Activated T-helper 2 cell treated with anti-CD3 and anti-CD28 coated beads, Interferon-gamma antibody, Interleukin-2, Interleukin-4, amounts not matched to agents 10 μg/mL and 5 μg/mL and 100 μg/mL, durations not matched to agents 14 hours and 24 hours and 36 hours (primary cell): ENCODE results near the gene GPD1. TPM values are rescaled to one million over a fixed set of nuclear protein-coding genes. Genes with fewer than 3 reads are reported as not detected.
"Not testable (repeated sequence)": the region's sequence is repeated elsewhere in the genome, so short reads cannot be mapped to it uniquely, and the experiment has no call there.

Source experiments
- DNase-seq: peaks from one replicate; pipeline ENCODE4 v3.0.0; 2021; ENCODE audit warnings: low spot score
- H3K27ac Mint-ChIP-seq: one replicate; pipeline ENCODE4 v1.8.0; 2021; ENCODE audit warnings: mixed read lengths
- H3K27me3 Mint-ChIP-seq: one replicate; pipeline ENCODE4 v1.8.0; 2021; ENCODE audit warnings: low read depth, mixed read lengths
- H3K36me3 Mint-ChIP-seq: one replicate; pipeline ENCODE4 v1.8.0; 2021; ENCODE audit warnings: low read depth, mixed read lengths
- H3K4me1 Mint-ChIP-seq: one replicate; pipeline ENCODE4 v1.8.0; 2021; ENCODE audit warnings: low read depth, mixed read lengths
- H3K4me3 Mint-ChIP-seq: one replicate; pipeline ENCODE4 v1.8.0; 2021; ENCODE audit warnings: low read depth, mild to moderate bottlenecking, moderate library complexity, mixed read lengths
- H3K9me3 Mint-ChIP-seq: one replicate; pipeline ENCODE4 v1.8.0; 2021; ENCODE audit warnings: mixed read lengths
- intact Hi-C: fragments of 100-400 bp; cut with micrococcal nuclease; formaldehyde crosslinking; loops from one replicate; pipeline ENCODE4 v1.15.1; 2023
- total RNA-seq: library from RNA; stranded (reverse); gene quantifications from 2 replicates; pipeline ENCODE4 v1.2.3, GENCODE V29; 2022

GPD1 gene
- total RNA-seq, 1 donor from 2014 or later = 0.87 TPM

DNA sequence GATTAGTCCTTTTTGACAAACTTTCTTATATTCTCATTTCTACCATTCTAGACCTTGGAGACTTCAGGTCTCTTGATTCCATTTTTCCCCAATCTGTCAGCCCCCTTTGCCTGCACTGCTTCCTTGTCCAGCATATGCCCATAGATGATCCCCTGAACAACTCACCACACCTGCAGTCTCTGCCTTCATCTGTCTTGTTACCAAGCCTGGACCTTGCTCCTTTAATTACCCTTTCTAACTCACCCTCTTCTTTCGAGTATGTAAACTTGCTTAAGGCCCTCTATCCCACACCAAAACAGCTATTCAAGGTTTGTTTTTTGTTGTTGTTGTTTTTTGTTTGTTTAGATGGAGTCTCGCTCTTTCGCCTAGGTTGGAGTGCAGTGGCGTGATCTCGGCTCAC lies 17.8 kb downstream of the GPD1 start:
- Mint-ChIP-seq H3K4me1 (peaks cover 11% of the 10 kb centered on the region), H3K27ac (no peak overlapping the region), H3K4me3 (no peak overlapping the region), H3K9me3 (no peaks in the 10 kb centered on the region), H3K36me3 (peaks cover 61% of the 10 kb centered on the region), H3K27me3 (no peaks in the 10 kb centered on the region)
- intact Hi-C loops = no loop called here
- DNase-seq = no peak

DNA sequence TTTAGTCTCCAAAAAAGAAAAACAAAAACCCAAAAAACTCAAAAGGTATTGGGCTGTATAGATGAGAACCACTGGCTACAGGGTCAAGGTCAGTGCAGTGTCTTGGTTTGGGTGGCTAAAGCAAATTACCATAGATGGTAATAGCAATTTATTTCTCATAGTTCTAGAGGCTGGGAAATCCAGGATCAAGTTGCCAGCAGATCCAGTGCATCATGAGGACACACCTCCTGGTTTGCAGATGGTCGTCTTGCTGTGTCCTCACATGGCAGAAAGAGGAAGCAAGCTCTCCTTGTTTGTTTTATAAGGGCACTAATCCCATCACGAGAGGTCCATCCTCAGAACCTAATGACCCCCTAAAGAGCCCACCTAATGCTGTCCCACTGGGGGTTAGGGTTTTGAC lies 19.4 kb downstream of the GPD1 start:
- DNase-seq = no peak
- Mint-ChIP-seq H3K4me3 (no peak overlapping the region), H3K27ac (no peak overlapping the region), H3K36me3 (peaks cover 68% of the 10 kb centered on the region), H3K9me3 (no peaks in the 10 kb centered on the region), H3K27me3 (no peaks in the 10 kb centered on the region), H3K4me1 (peaks cover 11% of the 10 kb centered on the region)
- intact Hi-C loops = no loop called here

DNA sequence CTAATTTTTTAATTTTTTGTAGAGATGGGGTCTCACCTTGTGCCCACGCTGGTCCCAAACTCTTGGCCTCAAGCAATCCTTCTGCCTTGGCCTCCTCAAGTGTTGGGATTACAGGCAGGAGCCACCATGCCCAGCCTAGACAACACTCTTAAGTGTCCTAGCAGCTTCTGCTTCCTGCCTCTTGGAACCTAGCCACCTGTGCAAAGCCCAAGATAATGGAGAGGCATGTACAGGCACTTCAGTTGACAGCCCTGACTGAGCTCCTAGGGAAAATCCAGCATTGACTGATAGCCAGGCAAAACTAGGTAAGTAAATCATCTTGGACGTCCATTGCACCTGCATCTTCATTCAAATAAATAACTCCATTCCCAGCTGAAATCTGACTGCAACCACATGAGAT lies 23.7 kb downstream of the GPD1 start:
- Mint-ChIP-seq H3K36me3 (peaks cover 76% of the 10 kb centered on the region), H3K27me3 (no peaks in the 10 kb centered on the region), H3K27ac (no peak overlapping the region), H3K4me3 (no peak overlapping the region), H3K9me3 (no peaks in the 10 kb centered on the region), H3K4me1 (peaks cover 11% of the 10 kb centered on the region)
- DNase-seq = no peak
- intact Hi-C loops = no loop called here

DNA sequence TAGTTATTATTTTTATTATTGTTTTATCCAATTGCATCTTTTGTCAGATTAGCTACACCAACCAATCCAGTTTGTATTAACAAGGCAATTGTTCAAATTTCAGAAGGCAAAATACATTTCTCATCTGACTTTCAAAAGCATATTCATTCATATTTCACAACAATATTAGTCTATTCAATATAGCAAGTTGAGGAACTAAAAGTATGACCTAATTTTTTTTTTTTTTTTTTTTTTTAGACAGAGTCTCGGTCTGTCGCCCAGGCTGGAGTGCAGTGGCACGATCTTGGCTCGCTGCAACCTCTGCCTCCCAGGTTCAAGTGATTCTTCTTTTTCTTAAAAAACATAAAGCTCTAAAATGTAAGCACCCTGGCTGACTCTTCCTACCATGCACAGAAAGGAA lies 25.5 kb downstream of the GPD1 start:
- Mint-ChIP-seq H3K9me3 (no peaks in the 10 kb centered on the region), H3K4me3 (no peak overlapping the region), H3K27ac (no peak overlapping the region), H3K36me3 (peaks cover 76% of the 10 kb centered on the region), H3K27me3 (no peaks in the 10 kb centered on the region), H3K4me1 (peaks cover 14% of the 10 kb centered on the region)
- DNase-seq = no peak
- intact Hi-C loops = no loop called here

DNA sequence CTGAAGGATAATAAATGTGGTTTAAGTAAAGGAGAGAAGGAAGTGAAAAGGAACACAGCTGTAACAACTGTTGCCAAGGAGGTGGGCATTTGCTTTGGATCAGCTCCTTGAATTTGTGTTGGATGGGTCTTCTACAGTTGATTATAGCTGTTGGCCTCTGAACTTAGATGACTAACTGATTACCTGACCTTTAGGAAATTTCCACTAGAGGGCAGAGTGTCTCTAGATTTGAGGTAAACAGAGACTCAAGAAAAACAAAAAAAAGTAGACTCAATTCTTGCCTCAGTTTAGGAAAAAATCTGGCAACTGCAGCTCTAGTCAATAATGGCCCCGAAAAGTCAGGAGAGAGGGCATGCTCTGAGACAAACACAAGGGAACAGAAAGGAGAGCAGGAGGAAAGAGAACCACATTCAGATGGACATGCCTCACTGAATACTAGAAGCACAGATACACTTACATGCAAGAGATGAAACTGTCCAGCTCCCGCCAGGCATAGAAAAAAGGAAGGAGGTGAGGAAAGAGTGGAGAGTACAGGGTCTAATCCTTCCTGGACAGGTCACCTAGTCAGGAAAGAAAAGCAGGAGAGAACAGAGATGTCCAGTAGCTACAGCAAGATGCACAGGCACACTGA lies 28.8 kb downstream of the GPD1 start:
- DNase-seq = no peak
- H3K9me3 Mint-ChIP-seq = no peaks in the 10 kb centered on the region
- peak overlapping the region; percentile 44 for H3K27ac Mint-ChIP-seq
- H3K36me3 Mint-ChIP-seq = peaks cover 75% of the 10 kb centered on the region
- peaks cover 10% of the 10 kb centered on the region for H3K4me1 Mint-ChIP-seq
- H3K4me3 Mint-ChIP-seq = no peak overlapping the region
- H3K27me3 Mint-ChIP-seq = no peaks in the 10 kb centered on the region
- intact Hi-C loops = loop anchor here (1.0 to 10.0 kb wide), 3 partner anchors 34 to 182 kb away; partner anchors contain the start of gene CERS5

DNA sequence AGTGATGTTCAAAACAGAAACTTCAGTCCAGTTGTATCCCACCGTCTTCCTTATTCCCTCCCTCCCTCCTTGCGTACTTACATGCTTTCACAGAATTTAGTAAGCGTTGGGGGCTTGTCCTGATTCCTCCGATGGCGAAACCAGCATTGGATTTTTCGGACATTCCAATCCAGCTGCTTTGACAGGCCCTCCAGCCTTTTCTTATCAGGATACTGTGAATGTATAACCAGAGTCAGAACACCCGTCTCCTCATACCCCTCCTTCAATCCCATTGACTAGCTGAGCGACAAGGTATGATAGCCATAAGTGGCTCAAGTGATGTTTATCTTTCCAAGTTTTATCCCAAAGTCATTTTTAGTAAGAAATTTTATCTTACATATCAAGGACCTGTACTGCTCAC lies 39.2 kb downstream of the GPD1 start:
- no peaks in the 10 kb centered on the region for H3K9me3 Mint-ChIP-seq
- intact Hi-C loops = no loop called here
- no peak overlapping the region for H3K4me3 Mint-ChIP-seq
- DNase-seq = no peak
- H3K27ac Mint-ChIP-seq = no peak overlapping the region
- H3K4me1 Mint-ChIP-seq = peaks cover 12% of the 10 kb centered on the region
- peaks cover 56% of the 10 kb centered on the region for H3K36me3 Mint-ChIP-seq
- no peaks in the 10 kb centered on the region for H3K27me3 Mint-ChIP-seq

DNA sequence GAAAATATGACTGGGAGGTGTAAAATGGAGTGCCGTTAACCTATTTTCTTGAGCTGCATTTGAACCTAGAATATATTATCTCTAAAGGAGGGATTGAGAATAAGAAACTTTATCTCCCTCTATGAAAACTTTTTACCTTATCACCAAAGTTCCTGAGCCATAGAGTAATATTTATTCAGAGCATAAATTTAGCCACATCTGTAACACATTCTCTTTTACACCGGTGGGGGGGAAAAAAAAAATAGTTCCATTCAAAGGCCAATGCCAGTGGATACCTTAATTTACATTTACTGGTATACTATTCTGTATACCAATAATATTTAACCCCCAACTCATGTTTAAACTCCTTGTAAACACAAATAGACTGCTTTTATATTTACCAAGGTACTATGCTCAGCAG lies 41.6 kb downstream of the GPD1 start:
- H3K36me3 Mint-ChIP-seq = peaks cover 43% of the 10 kb centered on the region
- no peak for DNase-seq
- H3K4me1 Mint-ChIP-seq = peaks cover 19% of the 10 kb centered on the region
- no peak overlapping the region for H3K27ac Mint-ChIP-seq
- no peak overlapping the region for H3K4me3 Mint-ChIP-seq
- no peaks in the 10 kb centered on the region for H3K9me3 Mint-ChIP-seq
- no peaks in the 10 kb centered on the region for H3K27me3 Mint-ChIP-seq
- intact Hi-C loops = loop anchor here (5.0 kb wide), 1 partner anchor 37 kb away; no protein-coding TSS in a partner anchor

DNA sequence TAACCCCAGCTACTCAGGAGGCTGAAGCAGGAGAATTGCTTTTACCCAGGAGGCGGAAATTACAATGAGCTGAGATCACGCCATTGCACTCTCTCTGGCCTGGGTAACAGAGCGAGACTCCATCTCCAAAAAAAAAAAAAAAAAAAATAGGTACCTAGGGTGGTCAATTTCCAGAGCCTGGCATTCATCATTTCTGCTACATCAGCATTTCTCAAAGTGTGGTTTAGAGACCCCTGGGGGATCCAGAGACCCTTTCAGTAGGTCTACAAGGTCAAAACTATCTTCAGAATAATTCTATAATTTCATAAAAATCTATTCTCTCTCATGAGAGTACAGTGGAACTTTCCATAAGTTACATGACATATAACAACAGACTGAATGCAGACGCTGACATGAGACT lies 43.5 kb downstream of the GPD1 start:
- H3K4me1 Mint-ChIP-seq = peaks cover 29% of the 10 kb centered on the region
- no peak overlapping the region for H3K27ac Mint-ChIP-seq
- no peaks in the 10 kb centered on the region for H3K9me3 Mint-ChIP-seq
- no peak overlapping the region for H3K4me3 Mint-ChIP-seq
- no peaks in the 10 kb centered on the region for H3K27me3 Mint-ChIP-seq
- intact Hi-C loops = loop anchor here (5.0 kb wide), 1 partner anchor 35 kb away; no protein-coding TSS in a partner anchor
- DNase-seq = no peak
- peaks cover 28% of the 10 kb centered on the region for H3K36me3 Mint-ChIP-seq

DNA sequence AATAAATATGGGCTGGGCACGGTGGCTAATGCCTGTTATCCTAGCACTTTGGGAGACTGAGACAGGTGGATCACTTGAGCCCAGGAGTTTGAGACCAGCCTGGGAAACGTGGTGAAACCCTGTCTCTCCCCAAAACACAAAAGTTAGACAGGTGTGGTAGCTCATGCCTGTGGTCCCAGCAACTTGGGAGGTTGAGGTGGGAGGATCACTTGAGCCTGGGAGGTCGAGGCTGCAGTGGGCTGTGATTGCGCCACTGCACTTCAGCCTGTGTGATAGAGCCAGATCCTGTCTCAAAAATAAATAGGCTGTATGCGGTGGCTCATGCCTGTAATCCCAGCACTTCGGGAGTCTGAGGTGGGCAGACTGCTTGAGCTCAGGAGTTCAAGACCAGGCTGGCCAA lies 44.2 kb downstream of the GPD1 start:
- H3K27ac Mint-ChIP-seq, H3K27me3 Mint-ChIP-seq, H3K9me3 Mint-ChIP-seq, DNase-seq, H3K4me3 Mint-ChIP-seq: not testable (repeated sequence)
- H3K4me1 Mint-ChIP-seq = peaks cover 29% of the 10 kb centered on the region
- peaks cover 24% of the 10 kb centered on the region for H3K36me3 Mint-ChIP-seq
- intact Hi-C loops = loop anchor here (5.0 kb wide), 1 partner anchor 34 kb away; no protein-coding TSS in a partner anchor

DNA sequence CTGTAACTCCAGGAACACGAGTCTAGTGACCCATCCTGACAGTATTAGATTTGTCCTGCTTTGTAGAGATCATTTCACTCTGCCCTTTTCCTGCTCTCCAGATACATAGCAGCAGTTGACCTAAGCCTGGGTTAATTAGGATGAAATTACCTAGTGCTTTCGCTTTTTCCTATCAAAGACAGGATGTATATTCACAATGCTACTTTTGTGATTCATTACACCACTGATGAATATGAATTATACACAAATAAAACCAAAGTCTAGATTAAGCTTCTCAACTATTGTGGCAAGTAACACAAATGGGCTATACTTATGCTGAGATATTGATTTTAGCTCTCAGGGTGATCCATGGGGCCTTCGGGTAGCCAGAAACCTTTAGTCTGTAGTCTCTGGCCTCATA lies 45.5 kb downstream of the GPD1 start:
- no peak for DNase-seq
- peak overlapping the region; percentile 22 for H3K27ac Mint-ChIP-seq
- no peaks in the 10 kb centered on the region for H3K9me3 Mint-ChIP-seq
- intact Hi-C loops = loop anchor here (1.0 to 5.0 kb wide), 2 partner anchors 11 to 33 kb away; no protein-coding TSS in a partner anchor
- peaks cover 25% of the 10 kb centered on the region for H3K36me3 Mint-ChIP-seq
- peaks cover 29% of the 10 kb centered on the region for H3K4me1 Mint-ChIP-seq
- H3K4me3 Mint-ChIP-seq = no peak overlapping the region
- no peaks in the 10 kb centered on the region for H3K27me3 Mint-ChIP-seq

DNA sequence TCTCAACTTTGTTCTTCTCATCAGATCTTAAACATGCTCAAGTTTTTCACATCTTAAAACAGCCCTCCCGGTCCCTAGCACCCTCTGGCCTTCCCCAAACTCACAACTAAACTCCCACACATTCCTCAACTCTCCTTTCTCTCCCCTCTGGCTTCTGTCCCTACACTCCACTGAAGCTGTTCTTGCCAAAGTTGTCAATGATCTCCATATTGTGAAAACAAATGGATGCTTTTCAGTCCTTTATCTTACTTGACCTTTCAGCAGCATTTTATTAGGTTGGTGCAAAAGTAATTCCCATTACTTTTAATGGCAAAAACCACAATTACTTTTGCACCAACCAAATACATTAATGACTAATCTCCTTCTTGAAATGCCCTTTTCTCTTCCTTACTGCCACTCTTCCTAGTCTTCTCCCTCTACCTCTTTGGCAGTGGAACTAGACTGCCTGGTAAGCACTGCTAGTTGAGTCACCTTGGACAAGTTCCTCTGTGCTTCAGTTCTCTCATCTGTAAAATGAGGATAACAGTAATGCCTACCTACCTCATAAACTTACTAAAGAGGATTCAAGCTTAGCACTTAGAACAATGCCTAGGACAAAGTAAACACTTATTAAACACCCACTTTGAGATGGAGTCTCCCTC lies 47.4 kb downstream of the GPD1 start:
- peaks cover 22% of the 10 kb centered on the region for H3K4me1 Mint-ChIP-seq
- H3K36me3 Mint-ChIP-seq = peaks cover 14% of the 10 kb centered on the region
- H3K27me3 Mint-ChIP-seq = no peaks in the 10 kb centered on the region
- no peak overlapping the region for H3K4me3 Mint-ChIP-seq
- H3K27ac Mint-ChIP-seq = peak overlapping the region; percentile 71
- H3K9me3 Mint-ChIP-seq = no peaks in the 10 kb centered on the region
- DNase-seq = no peak
- intact Hi-C loops = no loop called here

DNA sequence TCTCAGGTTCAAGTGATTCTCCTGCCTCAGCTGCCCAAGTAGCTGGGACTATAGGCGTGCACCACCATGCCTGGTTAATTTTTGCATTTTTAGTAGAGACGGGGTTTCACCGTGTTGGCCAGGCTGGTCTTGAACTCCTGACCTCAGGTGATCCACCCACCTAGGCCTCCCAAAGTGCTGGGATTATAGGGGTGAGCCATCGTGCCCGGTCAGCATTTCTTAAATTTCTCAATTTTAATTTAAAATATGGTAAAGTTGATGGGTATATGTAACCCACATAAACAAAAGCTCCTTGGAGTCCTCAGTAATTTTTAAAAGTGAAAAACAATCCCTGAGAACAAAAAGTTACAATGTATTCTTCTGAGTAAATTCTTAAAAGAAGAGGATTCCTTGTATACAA lies 51.1 kb downstream of the GPD1 start:
- Mint-ChIP-seq H3K36me3 (peaks cover 35% of the 10 kb centered on the region), H3K4me1 (peaks cover 32% of the 10 kb centered on the region)
- DNase-seq, intact Hi-C loops, H3K27ac Mint-ChIP-seq, H3K4me3 Mint-ChIP-seq, H3K27me3 Mint-ChIP-seq, H3K9me3 Mint-ChIP-seq: not testable (repeated sequence)

DNA sequence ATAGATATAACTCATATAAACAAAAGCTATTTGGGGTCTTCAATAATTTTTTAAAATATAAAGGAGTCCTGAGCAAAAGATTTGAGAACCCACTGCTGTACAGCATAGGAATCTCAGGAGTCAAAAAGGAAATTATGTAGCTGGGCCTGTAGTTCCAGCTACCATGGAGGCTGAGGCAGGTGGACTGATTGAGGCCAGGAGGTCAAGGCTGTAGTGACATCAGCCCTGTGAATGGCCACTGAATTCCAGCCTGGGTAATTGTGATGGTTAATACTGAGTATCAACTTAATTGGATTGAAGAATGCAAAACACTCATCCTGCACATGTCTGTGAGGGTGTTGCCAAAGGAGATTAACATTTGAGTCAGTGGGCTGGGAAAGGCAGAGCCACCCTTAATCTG lies 52.8 kb downstream of the GPD1 start:
- Mint-ChIP-seq H3K36me3 (peaks cover 46% of the 10 kb centered on the region), H3K27me3 (no peaks in the 10 kb centered on the region), H3K4me3 (no peak overlapping the region), H3K4me1 (peaks cover 30% of the 10 kb centered on the region), H3K27ac (no peak overlapping the region), H3K9me3 (no peaks in the 10 kb centered on the region)
- DNase-seq = no peak
- intact Hi-C loops = no loop called here
